ENCODE data around the gene HERPUD1. TPM values are rescaled to one million over a fixed set of nuclear protein-coding genes. Genes with fewer than 3 reads are reported as not detected.

HERPUD1 gene
- total and polyA plus RNA-seq, 2 of the 13 experiments (the other 11 are each of a cell fraction or from before 2014, with no cell fraction given) = 96.2 to 323 TPM

- H2AFZ ChIP-seq (ENCODE audit: low read length) = no peak overlapping the region
- no peak overlapping the region for H3K4me3 ChIP-seq (replicated peaks in 1 of 3; ENCODE audit: insufficient read depth in 1 of 3, low read depth in 2 of 3, low read length in 3 of 3)
- ChIA-PET POLR2A (no interaction called here), CTCF (ENCODE audit: low intra/inter-chr PET ratio, low total read pairs) (no interaction called here)
- FAIRE-seq (no peak), DNase-seq (ENCODE audit: low spot score) (no peak), ATAC-seq (no peak)
- H3K4me1 ChIP-seq (ENCODE audit: insufficient read depth, low read length) = peaks cover 26% of the 10 kb centered on the region
- no peaks in the 10 kb centered on the region for H3K36me3 ChIP-seq (replicated peaks in 1 of 2; ENCODE audit: control insufficient read depth in 1 of 2, insufficient read depth in 2 of 2, low read length in 2 of 2)
- H3K79me2 ChIP-seq (ENCODE audit: insufficient read depth, low read length) = no peaks in the 10 kb centered on the region
- in situ Hi-C loops (cut with HindIII; ENCODE audit: extremely low pct_ligation_motif_present, low pct_unique_long_range_greater_than_20kb) = no loop called here
- BruUV-seq (replicated peaks) = no TSS peak
- H3K9me3 ChIP-seq (ENCODE audit: low read length) = no peaks in the 10 kb centered on the region
- H3K4me2 ChIP-seq (ENCODE audit: low read depth, low read length) = no peak overlapping the region
- H3K27me3 ChIP-seq (ENCODE audit: control insufficient read depth in 1 of 2, insufficient read depth in 2 of 2, low read length in 2 of 2) = peaks cover 1 to 33% of the 10 kb centered on the region in 2 experiments
- TF ChIP-seq KMT2B (CRISPR knock-in tag; IDR thresholded peaks at IDR 0.05) = no peak
- no peak for TF ChIP-seq RFX5 (IDR thresholded peaks at IDR 0.05; ENCODE audit: low read depth, low read length)
- no peak for TF ChIP-seq MLX (CRISPR knock-in tag; IDR thresholded peaks at IDR 0.05)
- no peak for TF ChIP-seq ZBTB25 (CRISPR knock-in tag; IDR thresholded peaks at IDR 0.05)
- TF ChIP-seq TCF12 (IDR thresholded peaks at IDR 0.05) = no peak
- TF ChIP-seq TCF12 (CRISPR knock-in tag; IDR thresholded peaks at IDR 0.05) = no peak
- no peak overlapping the region for H3K9ac ChIP-seq (ENCODE audit: insufficient read depth, low read depth, low read length)
- H3K27ac ChIP-seq (ENCODE audit: extremely low read length, insufficient read depth, low read length) = no peak overlapping the region
- intact Hi-C loops (cut with micrococcal nuclease; ENCODE audit: unreplicated experiment) = no loop called here
- no peaks in the 10 kb centered on the region for H4K20me1 ChIP-seq (ENCODE audit: insufficient read depth, low read length)
- WGBS (ENCODE audit: low lambda C conversion rate) = 31% methylated on average over 2 of the region's 2 CpGs
Measured at GRCh38 chr16:56993204-56993603, 61.3 kb downstream of the HERPUD1 start.

GRCh38 chr16:56994311-56994710 lies 62.4 kb downstream of the HERPUD1 start:
- Histone ChIP-seq H3K9ac (ENCODE audit: insufficient read depth, low read depth, low read length) (no peak overlapping the region), H3K79me2 (ENCODE audit: insufficient read depth, low read length) (no peaks in the 10 kb centered on the region), H3K4me2 (ENCODE audit: low read depth, low read length) (no peak overlapping the region), H3K36me3 (replicated peaks in 1 of 2; ENCODE audit: control insufficient read depth in 1 of 2, insufficient read depth in 2 of 2, low read length in 2 of 2) (no peaks in the 10 kb centered on the region), H3K9me3 (ENCODE audit: low read length) (no peaks in the 10 kb centered on the region), H4K20me1 (ENCODE audit: insufficient read depth, low read length) (no peaks in the 10 kb centered on the region), H3K27me3 (ENCODE audit: control insufficient read depth in 1 of 2, insufficient read depth in 2 of 2, low read length in 2 of 2) (peaks cover 1 to 22% of the 10 kb centered on the region in 2 experiments; a peak in 4 of 5 replicates), H2AFZ (ENCODE audit: low read length) (no peak overlapping the region), H3K27ac (ENCODE audit: extremely low read length, insufficient read depth, low read length) (no peak overlapping the region), H3K4me1 (ENCODE audit: insufficient read depth, low read length) (peaks cover 15% of the 10 kb centered on the region), H3K4me3 (replicated peaks in 1 of 3; ENCODE audit: insufficient read depth in 1 of 3, low read depth in 2 of 3, low read length in 3 of 3) (no peak overlapping the region)
- no peak for ATAC-seq
- no peak for FAIRE-seq
- ChIA-PET CTCF (ENCODE audit: low intra/inter-chr PET ratio, low total read pairs) (no interaction called here), POLR2A (no interaction called here)
- in situ Hi-C loops (cut with HindIII; ENCODE audit: extremely low pct_ligation_motif_present, low pct_unique_long_range_greater_than_20kb) (no loop called here), intact Hi-C loops (cut with micrococcal nuclease; ENCODE audit: unreplicated experiment) (no loop called here)
- no peak for DNase-seq (ENCODE audit: low spot score)
- BruUV-seq (replicated peaks) = no TSS peak
- 50% methylated on average over 5 of the region's 5 CpGs for WGBS (ENCODE audit: low lambda C conversion rate)
- TF ChIP-seq NFATC3 (CRISPR knock-in tag; IDR thresholded peaks at IDR 0.05) = no peak
- no peak for TF ChIP-seq IRX3 (CRISPR knock-in tag; IDR thresholded peaks at IDR 0.05; ENCODE audit: borderline replicate concordance, low read depth)
- no peak for TF ChIP-seq PBX3 (CRISPR knock-in tag; IDR thresholded peaks at IDR 0.05; ENCODE audit: borderline replicate concordance)
- TF ChIP-seq GFI1 (CRISPR knock-in tag; IDR thresholded peaks at IDR 0.05; ENCODE audit: borderline replicate concordance) = no peak
- no peak for TF ChIP-seq ZNF276 (CRISPR knock-in tag; IDR thresholded peaks at IDR 0.05; ENCODE audit: low read depth)
- no peak for TF ChIP-seq ZNF30 (CRISPR knock-in tag; IDR thresholded peaks at IDR 0.05)
- TF ChIP-seq NFE2 (CRISPR knock-in tag; IDR thresholded peaks at IDR 0.05) = no peak
- no peak for TF ChIP-seq POLR2A (IDR thresholded peaks at IDR 0.05; ENCODE audit: insufficient read depth in 1 of 2, low read depth in 2 of 2, low read length in 2 of 2)
- no peak for TF ChIP-seq TFDP1 (CRISPR knock-in tag; IDR thresholded peaks at IDR 0.05; ENCODE audit: borderline replicate concordance)
